GM12878 (cell line): Measurements from ENCODE around the gene XPO6. TPM values are rescaled to one million over a fixed set of nuclear protein-coding genes. Genes with fewer than 3 reads are reported as not detected.

Experiments used
- ATAC-seq: fragments of 200-7000 bp; cut with Tn5 transposase; 3 replicates; pipeline ENCODE4 v1.9.1; 2020; ENCODE audit warnings: mild to moderate bottlenecking, moderate library complexity
- BruUV-seq: library from RNA; stranded (reverse); fragments of 400-500 nt; replicated peaks from 2 replicates; lab custom pipeline; 2021; lab: Mats Ljungman, UMichigan
- CTCF ChIA-PET: fragments of 300-600 bp; sonication (Branson Sonifier 250); formaldehyde crosslinking; extraction: SDS; loops from one replicate; lab custom pipeline; 2021; ENCODE audit warnings: inconsistent platforms; lab: Yijun Ruan, JAX
- POLR2A ChIA-PET: fragments of 350-600 bp; formaldehyde crosslinking; extraction: SDS; loops from one replicate; lab custom pipeline; 2021; ENCODE audit warnings: inconsistent platforms; lab: Charles Lee
- RAD21 ChIA-PET: fragments of 300-600 bp; sonication (Branson Sonifier 250); formaldehyde crosslinking; loops from one replicate; lab custom pipeline; 2023; ENCODE audit warnings: antibody characterized with exemption; ENCODE audit not compliant: unreplicated experiment; lab: Charles Lee
- SMC1A ChIA-PET: fragments of 300-600 bp; sonication (Branson Sonifier 250); formaldehyde crosslinking; loops from one replicate; lab custom pipeline; 2023; ENCODE audit not compliant: unreplicated experiment, uncharacterized antibody; lab: Charles Lee
- DNase-seq: peaks from one replicate; pipeline ENCODE4 v3.0.0-alpha.2; 2011; ENCODE audit warnings: low read depth, low spot score
- FAIRE-seq: peaks from 3 replicates; lab custom pipeline; 2011; peaks lifted over from hg19 to GRCh38; lab: Jason Lieb, UNC
- H2AFZ ChIP-seq: 2 replicates; pipeline ENCODE4 v1.6.0; 2011; ENCODE audit warnings: low read depth, low read length, control low read depth; ENCODE audit not compliant: control insufficient read depth
- H3K27ac ChIP-seq: 2 replicates; pipeline ENCODE4 v1.5.1; 2011; ENCODE audit warnings: control low read depth; ENCODE audit not compliant: control insufficient read depth, insufficient read depth
- H3K27me3 ChIP-seq, 2 experiments: replicated peaks in 1 of 2; 2 replicates each; pipeline versions ENCODE4 v1.6.0 to v1.6.1; 2011; ENCODE audit warnings: low read length in 1 of 2; ENCODE audit not compliant: control insufficient read depth in 2 of 2, insufficient read depth in 2 of 2
- H3K36me3 ChIP-seq, 2 experiments: 2 replicates each; pipeline ENCODE4 v1.5.1; 2011; ENCODE audit warnings: low read length in 1 of 2; ENCODE audit not compliant: control insufficient read depth in 2 of 2, insufficient read depth in 2 of 2
- H3K4me1 ChIP-seq: 2 replicates; pipeline ENCODE4 v1.6.1; 2011; ENCODE audit warnings: mild to moderate bottlenecking, low read length, moderate library complexity, mixed read lengths; ENCODE audit not compliant: control insufficient read depth, insufficient read depth
- H3K4me2 ChIP-seq: 2 replicates; pipeline ENCODE4 v1.6.0; 2011; ENCODE audit warnings: control low read depth; ENCODE audit not compliant: control insufficient read depth, insufficient read depth
- H3K4me3 ChIP-seq: fragments of 200-600 bp; sonication (generic); 2 replicates; pipeline ENCODE4 v1.5.1; 2016
- H3K79me2 ChIP-seq: 2 replicates; pipeline ENCODE4 v1.6.0; 2011; ENCODE audit warnings: low read length; ENCODE audit not compliant: control insufficient read depth, insufficient read depth
- H3K9ac ChIP-seq: 2 replicates; pipeline ENCODE4 v1.8.0; 2011; ENCODE audit warnings: low read length, control low read depth, mixed read lengths; ENCODE audit not compliant: control insufficient read depth, insufficient read depth
- H3K9me3 ChIP-seq: replicated peaks from 3 replicates; pipeline ENCODE4 v1.5.1; 2011; ENCODE audit warnings: mild to moderate bottlenecking, low read length; ENCODE audit not compliant: control insufficient read depth, insufficient read depth
- H4K20me1 ChIP-seq: 2 replicates; pipeline ENCODE4 v1.6.0; 2011; ENCODE audit not compliant: control insufficient read depth, insufficient read depth
- ATF3 ChIP-seq: IDR thresholded peaks from 2 replicates; pipeline ENCODE4 v1.6.1; 2011; ENCODE audit warnings: low read depth, mild to moderate bottlenecking, low read length, moderate library complexity, borderline replicate concordance; ENCODE audit errors: extremely low read depth
- CHD4 ChIP-seq: fragments of 200-600 bp; sonication (generic); IDR thresholded peaks from 2 replicates; pipeline ENCODE4 v1.6.1; 2016; ENCODE audit warnings: mild to moderate bottlenecking
- CREM ChIP-seq: IDR thresholded peaks from 2 replicates; pipeline ENCODE4 v1.6.1; 2014; ENCODE audit warnings: antibody characterized with exemption, low read depth
- ELK1 ChIP-seq: IDR thresholded peaks from 2 replicates; pipeline ENCODE4 v1.6.1; 2012; ENCODE audit warnings: low read depth, low read length, improper control_type of control experiment
- EP300 ChIP-seq, 2 experiments: fragments of 150-350 bp in 1 of 2; IDR thresholded peaks; 2 replicates each; pipeline ENCODE4 v1.6.1; 2011 to 2012; ENCODE audit warnings: low read depth in 2 of 2, low read length in 2 of 2, borderline replicate concordance in 1 of 2, improper control_type of control experiment in 1 of 2, inconsistent platforms in 1 of 2; ENCODE audit not compliant: control insufficient read depth in 1 of 2
- EZH2 ChIP-seq: IDR thresholded peaks from 2 replicates; pipeline ENCODE4 v1.6.1; 2012; ENCODE audit warnings: low read depth, mild to moderate bottlenecking, control low read depth, inconsistent platforms, low read length, borderline replicate concordance; ENCODE audit not compliant: control insufficient read depth
- GABPA ChIP-seq: IDR thresholded peaks from 2 replicates; pipeline ENCODE4 v1.6.1; 2014; ENCODE audit warnings: antibody characterized with exemption, low read depth, mild to moderate bottlenecking, inconsistent platforms
- GATAD2B ChIP-seq: fragments of 450-650 bp; conservative IDR thresholded peaks from 2 replicates; pipeline ENCODE4 v1.6.1; 2017; ENCODE audit warnings: low read depth, mild to moderate bottlenecking, moderate library complexity
- MYB ChIP-seq: fragments of 150-350 bp; IDR thresholded peaks from 2 replicates; pipeline ENCODE4 v1.6.1; 2014; ENCODE audit warnings: mild to moderate bottlenecking, low read depth, low read length, borderline replicate concordance
- POLR2AphosphoS2 ChIP-seq: IDR thresholded peaks from 2 replicates; pipeline ENCODE4 v1.6.1; 2011; ENCODE audit warnings: low read depth, mild to moderate bottlenecking, low read length, improper control_type of control experiment, moderate library complexity
- STAT1 ChIP-seq: fragments of 450-650 bp; conservative IDR thresholded peaks from 2 replicates; pipeline ENCODE4 v1.6.1; 2014; ENCODE audit warnings: antibody characterized with exemption, mild to moderate bottlenecking
- TARDBP ChIP-seq: IDR thresholded peaks from 2 replicates; pipeline ENCODE4 v1.6.1; 2016; ENCODE audit warnings: borderline replicate concordance
- TCF12 ChIP-seq: IDR thresholded peaks from 2 replicates; pipeline ENCODE4 v1.6.1; 2011; ENCODE audit warnings: low read depth, mild to moderate bottlenecking, low read length
- YBX1 ChIP-seq: fragments of 450-650 bp; IDR thresholded peaks from 2 replicates; pipeline ENCODE4 v1.6.1; 2016; ENCODE audit warnings: antibody characterized with exemption
- ZBED1 ChIP-seq: IDR thresholded peaks from 2 replicates; pipeline ENCODE4 v1.6.1; 2016; ENCODE audit warnings: borderline replicate concordance
- ZBTB33 ChIP-seq: fragments of 450-650 bp; IDR thresholded peaks from 2 replicates; pipeline ENCODE4 v1.6.1; 2017; ENCODE audit warnings: mild to moderate bottlenecking
- ZBTB4 ChIP-seq: fragments of 450-650 bp; formaldehyde crosslinking; IDR thresholded peaks from 2 replicates; pipeline ENCODE4 v1.4.0; 2022; ENCODE audit warnings: mild to moderate bottlenecking, moderate library complexity
- ZZZ3 ChIP-seq: IDR thresholded peaks from 2 replicates; pipeline ENCODE4 v1.6.1; 2011; ENCODE audit warnings: low read depth; ENCODE audit not compliant: control insufficient read depth, insufficient read length
- WGBS: methylation state at CpG from one replicate; pipeline ENCODE4 v1.1.6; 2016; ENCODE audit warnings: low lambda C conversion rate; ENCODE audit not compliant: insufficient replicate concordance, insufficient coverage; ENCODE audit errors: missing lambda C conversion rate; 5-methylcytosine and 5-hydroxymethylcytosine counted together
- in situ Hi-C: fragments of 300-500 bp; cut with MboI; formaldehyde crosslinking; loops from 9 replicates; pipeline ENCODE4 v1.14.3; 2018; ENCODE audit warnings: mixed read lengths
- intact Hi-C: fragments of 100-400 bp; cut with micrococcal nuclease; formaldehyde crosslinking; loops from one replicate; pipeline ENCODE4 v1.14.2; 2022; ENCODE audit not compliant: unreplicated experiment
- polyA plus RNA-seq, 11 experiments: library from polyadenylated mRNA; depleted of rRNA in 4 of 11; unstranded in 6 of 11; stranded (reverse) in 5 of 11; fragments of >200 nt; fragmentation: Nextera tagmentation in 4 of 11; fragmentation: Illumina TruSeq in 1 of 11; extraction: Ambion mirVana in 4 of 11; extraction: Trizol in 1 of 11; gene quantifications; 1 replicate in 1 of 11; 2 replicates in 10 of 11; pipeline versions ENCODE4 v1.2.1 to v1.2.3, GENCODE V29; 2011 to 2016; ENCODE audit warnings: inconsistent platforms in 2 of 11, missing spikeins in 2 of 11, low read depth in 1 of 11
- total RNA-seq, 4 experiments: library from RNA; depleted of rRNA in 3 of 4; stranded (reverse); fragments of >200 nt in 3 of 4; fragmentation: Illumina TruSeq in 1 of 4; extraction: Trizol in 1 of 4; gene quantifications; 2 replicates each; pipeline versions ENCODE4 v1.2.1 to v1.2.3, GENCODE V29; 2013 to 2021

XPO6 gene
- total and polyA plus RNA-seq, 10 of the 15 experiments (the other 5 are each of a cell fraction or from before 2014, with no cell fraction given): 9.9 to 246 (median 110) TPM

GRCh38 chr16:28151180-28151579 is 60.6 kb downstream of the XPO6 start:
- no peaks in the 10 kb centered on the region for H3K27me3 ChIP-seq
- intact Hi-C loops: no loop called here
- TF ChIP-seq CREM: no peak
- no peak for TF ChIP-seq ATF3
- TF ChIP-seq GABPA: no peak
- TF ChIP-seq ZBTB4 (CRISPR knock-in tag): no peak
- TF ChIP-seq ZBED1: no peak
- TF ChIP-seq EP300 (IDR thresholded peaks at IDR 0.05; ENCODE audit: borderline replicate concordance in 1 of 2, control insufficient read depth in 1 of 2, low read depth in 2 of 2, low read length in 2 of 2): no peak
- no peak for TF ChIP-seq TARDBP
- TF ChIP-seq GATAD2B: no peak
- TF ChIP-seq CHD4: no peak
- TF ChIP-seq STAT1: no peak
- no peak for TF ChIP-seq MYB
- TF ChIP-seq ZBTB33: no peak
- no peak for TF ChIP-seq POLR2AphosphoS2
- no peak for TF ChIP-seq EZH2
- no peak for TF ChIP-seq YBX1
- TF ChIP-seq ZZZ3: no peak
- TF ChIP-seq ELK1: no peak
- no peak for TF ChIP-seq TCF12
- in situ Hi-C loops: no loop called here
- H4K20me1 ChIP-seq: no peaks in the 10 kb centered on the region
- WGBS: 82% methylated on average over 7 of the region's 7 CpGs
- POLR2A ChIA-PET: interaction anchor here (0.6 kb wide), 3 partner anchors 20 to 29 kb away, joined by 3 read pairs; no protein-coding TSS in a partner anchor
- H3K4me1 ChIP-seq: no peaks in the 10 kb centered on the region
- SMC1A ChIA-PET: interaction anchor here (0.5 to 2.0 kb wide), 8 partner anchors 9 to 67 kb away, joined by 3 to 8 read pairs (median 3); no protein-coding TSS in a partner anchor
- no peak overlapping the region for H3K4me2 ChIP-seq
- FAIRE-seq: peak; percentile 47
- H3K79me2 ChIP-seq: no peaks in the 10 kb centered on the region; the same call in none of the 2 replicates
- H3K27ac ChIP-seq: no peak overlapping the region
- H3K9me3 ChIP-seq: no peaks in the 10 kb centered on the region
- no peak overlapping the region for H3K4me3 ChIP-seq
- peaks cover 24 to 45% of the 10 kb centered on the region in 2 experiments for H3K36me3 ChIP-seq
- BruUV-seq: no TSS peak
- no peak for DNase-seq
- CTCF ChIA-PET: interaction anchor here (0.6 to 2.6 kb wide), 2 partner anchors 49 to 67 kb away, joined by 4 to 9 read pairs; no protein-coding TSS in a partner anchor
- RAD21 ChIA-PET: interaction anchor here (1.3 kb wide), 2 partner anchors 18 to 19 kb away, joined by 3 read pairs; no protein-coding TSS in a partner anchor
- no peak overlapping the region for H2AFZ ChIP-seq
- no peak for ATAC-seq
- no peak overlapping the region for H3K9ac ChIP-seq
